ENCODE data around the gene SNRPA1. TPM values are rescaled to one million over a fixed set of nuclear protein-coding genes. Genes with fewer than 3 reads are reported as not detected.
"Not testable (repeated sequence)": the region's sequence is repeated elsewhere in the genome, so short reads cannot be mapped to it uniquely, and the experiment has no call there.

The SNRPA1 gene
- total RNA-seq, 4 donors from 2014 or later, result 25.6 to 47.7 (median 29.3) TPM

- no peak for DNase-seq (ENCODE audit: low spot score)
- no peak for ATAC-seq (ENCODE audit: low FRiP score)
- no peak for TF ChIP-seq CTCF (IDR thresholded peaks at IDR 0.05)
These were observed 6.0 kb downstream of the SNRPA1 start for GRCh38 chr15:101288905-101289513.

GRCh38 chr15:101287342-101287741, 7.7 kb downstream of the SNRPA1 start:
- DNase-seq (ENCODE audit: low spot score); ATAC-seq (ENCODE audit: low FRiP score): not testable (repeated sequence)

GRCh38 chr15:101286471-101287114, 8.5 kb downstream of the SNRPA1 start:
- no peak for DNase-seq (ENCODE audit: low spot score)
- no peak for TF ChIP-seq CTCF (IDR thresholded peaks at IDR 0.05)
- no peak for ATAC-seq (ENCODE audit: low FRiP score)

- ATAC-seq (ENCODE audit: low FRiP score) (no peak), DNase-seq (ENCODE audit: low spot score) (no peak)
- no peak for TF ChIP-seq CTCF (IDR thresholded peaks at IDR 0.05)
These were observed 11.1 kb downstream of the SNRPA1 start for GRCh38 chr15:101283931-101284330.

GRCh38 chr15:101280007-101280406, 15.0 kb downstream of the SNRPA1 start:
- no peak for ATAC-seq (ENCODE audit: low FRiP score)
- DNase-seq (ENCODE audit: low spot score), result no peak
- TF ChIP-seq CTCF (IDR thresholded peaks at IDR 0.05), result no peak

GRCh38 chr15:101277943-101278564, 17.0 kb downstream of the SNRPA1 start:
- no peak for DNase-seq (ENCODE audit: low spot score)
- ATAC-seq (ENCODE audit: low FRiP score), result no peak
- no peak for TF ChIP-seq CTCF (IDR thresholded peaks at IDR 0.05)

GRCh38 chr15:101277038-101277822, 17.8 kb downstream of the SNRPA1 start, which contains the start of gene SELENOS:
Gene SELENOS, minus strand, starts transcription at chr15:101277485. Its CDS starts 68 bp downstream, at chr15:101277417.
- DNase-seq (ENCODE audit: low spot score) (peak; percentile 83), ATAC-seq (ENCODE audit: low FRiP score) (peak; percentile 96)
- no peak for TF ChIP-seq CTCF (IDR thresholded peaks at IDR 0.05)

Data from omental fat pad (tissue), 4 donors.